GM21526 (cell line): Measurements from ENCODE around the gene PALS1.
"Not testable (repeated sequence)": the region's sequence is repeated elsewhere in the genome, so short reads cannot be mapped to it uniquely, and the experiment has no call there.

Experiments
- ATAC-seq: cut with Tn5 transposase; IDR thresholded peaks from one replicate; pipeline ENCODE4 v1.9.1; 2021; ENCODE audit warnings: moderate library complexity; ENCODE audit not compliant: unreplicated experiment, low FRiP score

The PALS1 gene

GRCh38 chr14:67253076-67253635, 11.9 kb downstream of the PALS1 start:
- no peak for ATAC-seq

DNA sequence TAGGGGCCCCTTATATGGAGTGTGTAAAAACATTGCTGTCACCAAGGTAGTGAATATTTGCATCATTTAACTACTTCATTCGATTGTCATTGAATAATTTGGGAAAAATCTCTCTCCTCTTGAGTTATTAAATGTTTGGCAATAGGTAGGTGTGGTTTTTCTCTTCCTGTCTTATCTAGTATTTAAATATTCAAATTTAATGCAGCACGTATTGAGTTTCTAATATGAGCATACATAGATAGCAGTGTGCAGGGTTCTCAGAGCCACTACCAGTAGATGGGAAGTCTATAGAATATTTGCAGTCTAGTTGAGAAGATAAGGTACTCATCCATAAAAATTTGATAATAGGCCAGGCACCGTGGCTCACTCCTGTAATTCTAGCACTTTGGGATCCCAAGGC, 16.7 kb downstream of the PALS1 start:
- ATAC-seq, result no peak

- ATAC-seq, result no peak
Observed at GRCh38 chr14:67260965-67261364, 19.7 kb downstream of the PALS1 start.

- ATAC-seq, result no peak
Observed at GRCh38 chr14:67263499-67264149, 22.4 kb downstream of the PALS1 start.

GRCh38 chr14:67265131-67265530, 23.9 kb downstream of the PALS1 start:
- no peak for ATAC-seq

- no peak for ATAC-seq
Observed at GRCh38 chr14:67267576-67268328, 26.5 kb downstream of the PALS1 start.

GRCh38 chr14:67268426-67269150, 27.4 kb downstream of the PALS1 start:
- ATAC-seq, result no peak

DNA sequence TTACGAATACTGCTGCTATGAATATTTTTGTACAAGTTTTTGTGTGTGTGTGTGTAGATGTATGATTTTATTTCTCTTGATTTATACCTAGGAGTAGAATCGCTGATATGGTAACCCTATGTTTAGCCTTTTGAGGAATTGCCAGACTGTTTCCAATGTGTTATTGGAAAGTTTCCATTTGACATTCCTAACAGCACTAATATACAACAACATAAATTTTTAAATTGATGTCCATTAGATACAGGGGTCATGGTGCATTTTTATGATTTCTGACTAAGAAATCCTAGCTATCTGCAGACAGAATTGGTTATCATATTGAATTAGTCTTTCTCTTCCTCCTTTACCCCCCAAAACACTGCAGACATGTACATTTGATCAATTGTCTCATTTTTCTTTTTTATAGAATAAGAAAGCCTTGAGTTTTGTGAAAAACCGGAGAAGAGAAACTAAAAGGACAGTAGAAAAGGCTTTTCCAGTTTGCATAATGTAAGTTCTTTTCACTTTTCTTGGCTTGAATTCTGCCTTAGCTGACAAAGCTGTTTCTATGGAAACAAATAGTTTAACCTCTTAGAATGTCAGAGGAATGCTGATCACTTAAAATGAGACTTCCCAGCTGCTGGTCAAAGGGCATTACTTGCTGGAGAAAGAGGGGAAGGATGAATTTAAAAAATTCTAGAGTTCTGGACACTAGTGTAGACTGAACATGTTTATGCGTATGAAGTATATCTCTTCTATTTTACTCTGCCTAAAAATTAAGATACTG, 28.2 kb downstream of the PALS1 start:
- no peak for ATAC-seq

DNA sequence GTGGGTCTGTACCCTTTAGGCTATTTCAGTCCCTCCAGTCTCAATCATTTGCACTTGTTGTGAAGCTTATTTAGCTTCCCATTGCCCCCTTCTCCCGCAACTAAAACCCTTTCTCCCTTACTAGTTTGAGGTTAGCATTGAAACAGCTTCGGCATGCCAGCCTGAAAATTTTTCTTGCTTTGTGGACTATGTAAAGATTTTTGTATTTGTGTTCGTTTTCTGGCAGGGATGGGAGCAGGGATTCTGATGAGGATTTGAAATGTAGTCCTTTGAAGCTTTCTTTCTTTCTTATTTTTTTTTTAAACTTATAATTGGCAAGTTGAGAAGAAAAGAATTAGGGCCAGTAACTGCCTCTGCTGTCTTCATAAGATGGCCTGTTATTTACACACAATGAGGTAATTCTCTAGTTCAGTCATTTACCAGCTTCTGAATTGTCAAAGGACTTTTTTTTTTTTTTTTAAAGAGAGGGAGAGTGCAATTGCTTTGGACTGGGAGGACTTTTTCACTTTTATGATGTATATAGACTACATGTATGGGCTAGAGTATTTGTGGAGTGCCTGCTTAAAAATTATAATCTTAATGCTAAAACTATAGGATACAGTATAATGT, 29.0 kb downstream of the PALS1 start:
- ATAC-seq, result no peak

DNA sequence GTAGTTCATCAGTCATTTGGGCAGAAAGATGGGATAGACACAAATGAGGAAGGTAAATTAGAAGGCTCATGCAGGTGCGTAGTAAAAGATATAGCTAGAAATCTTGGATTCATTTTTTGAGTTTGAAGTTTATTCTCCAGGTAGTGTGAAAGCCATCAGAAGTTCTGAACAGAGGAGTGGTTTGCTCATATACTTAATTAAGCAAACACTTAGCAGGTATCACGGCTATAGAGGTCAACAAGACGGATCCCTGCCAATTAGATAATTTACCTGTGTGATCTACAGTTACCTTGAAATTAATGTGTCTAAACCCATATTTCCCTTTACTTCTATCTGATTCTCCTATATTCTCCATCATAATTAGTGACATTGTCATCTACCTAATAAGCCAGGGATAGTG, 29.7 kb downstream of the PALS1 start:
- no peak for ATAC-seq

DNA sequence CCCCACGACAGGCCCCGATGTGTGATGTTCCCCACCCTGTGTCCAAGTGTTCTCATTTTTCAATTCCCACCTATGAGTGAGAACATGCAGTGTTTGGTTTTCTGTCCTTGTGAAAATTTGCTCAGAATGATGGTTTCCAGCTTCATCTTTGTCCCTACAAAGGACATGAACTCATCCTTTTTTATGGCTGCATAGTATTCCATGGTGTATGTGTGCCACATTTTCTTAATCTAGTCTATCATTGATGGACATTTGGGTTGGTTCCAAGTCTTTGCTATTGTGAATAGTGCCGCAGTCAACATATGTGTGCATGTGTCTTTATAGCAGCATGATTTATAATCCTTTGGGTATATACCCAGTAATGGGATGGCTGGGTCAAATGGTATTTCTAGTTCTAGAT, 32.0 kb downstream of the PALS1 start:
- ATAC-seq, result not testable (repeated sequence)

GRCh38 chr14:67276131-67276530, 34.9 kb downstream of the PALS1 start:
- ATAC-seq, result no peak

DNA sequence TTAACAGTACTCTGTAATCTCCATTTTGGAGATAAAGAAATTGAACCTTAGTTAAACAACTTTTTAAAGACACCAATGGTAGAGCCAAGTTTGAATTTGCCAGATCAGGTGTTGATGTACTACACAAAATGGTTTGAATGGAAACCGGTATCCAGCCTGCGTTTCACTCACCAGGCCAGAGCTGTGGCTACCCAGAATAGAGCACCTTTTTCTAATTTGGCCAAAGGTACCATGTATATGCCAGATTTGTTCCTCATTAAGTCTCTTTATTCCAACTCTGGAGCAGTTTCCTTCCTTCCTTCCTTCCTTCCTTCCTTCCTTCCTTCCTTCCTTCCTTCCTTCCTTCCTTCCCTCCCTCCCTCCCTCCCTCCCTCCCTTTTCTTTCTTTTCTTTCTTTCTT, 39.3 kb downstream of the PALS1 start:
- no peak for ATAC-seq

DNA sequence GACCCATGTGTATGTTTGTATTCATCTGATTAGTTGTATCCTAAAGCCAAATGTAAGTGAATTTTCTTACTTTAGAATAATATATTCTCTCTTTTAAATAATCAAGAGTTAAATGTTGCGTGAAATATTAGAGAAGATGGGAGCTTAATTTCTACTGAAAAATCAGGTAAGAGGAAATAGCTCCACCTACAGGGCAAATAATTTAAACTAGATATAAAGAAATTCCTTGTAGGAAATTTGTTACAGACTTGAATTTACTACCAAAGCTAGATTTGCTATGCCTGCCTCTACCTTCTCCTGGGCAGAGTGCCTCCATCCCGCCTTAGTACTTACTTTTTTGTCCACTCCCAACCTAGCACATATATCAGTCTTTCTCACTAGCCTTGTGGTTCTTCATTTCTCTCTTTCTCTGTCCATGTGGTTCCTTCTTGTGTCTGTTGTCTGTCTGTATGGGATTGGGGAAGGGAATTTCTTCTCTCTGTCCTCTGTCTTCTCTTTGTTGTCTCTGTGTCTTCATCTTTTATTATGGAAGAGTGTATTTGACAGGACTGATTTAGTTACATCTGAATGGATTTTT, 44.7 kb downstream of the PALS1 start:
- ATAC-seq, result no peak
